ENCODE measurements around the gene SLC36A4.

Gene SLC36A4

GRCh38 chr11:93196816-93197379 is 893 bp downstream of the SLC36A4 start:
- H3K27ac ChIP-seq (ENCODE audit: poor library complexity, severe bottlenecking), result peak overlapping the region; percentile 58
- ATAC-seq (ENCODE audit: low read depth) (no peak), DNase-seq (ENCODE audit: low spot score) (no peak)

GRCh38 chr11:93194673-93195291 is 3.0 kb downstream of the SLC36A4 start:
- no peaks in the 10 kb centered on the region for H3K27me3 ChIP-seq (ENCODE audit: insufficient read depth, poor library complexity, severe bottlenecking)
- ATAC-seq (ENCODE audit: low read depth) (no peak), DNase-seq (ENCODE audit: low spot score) (no peak)
- no peaks in the 10 kb centered on the region for H3K36me3 ChIP-seq (ENCODE audit: low read depth)
- no peak for TF ChIP-seq CTCF (IDR thresholded peaks at IDR 0.05; ENCODE audit: poor library complexity, severe bottlenecking)
- H3K9me3 ChIP-seq (ENCODE audit: severe bottlenecking), result no peaks in the 10 kb centered on the region
- peaks cover 5% of the 10 kb centered on the region for H3K4me1 ChIP-seq (ENCODE audit: insufficient read depth, poor library complexity, severe bottlenecking)
- H3K4me3 ChIP-seq (ENCODE audit: severe bottlenecking), result no peak overlapping the region
- H3K27ac ChIP-seq (ENCODE audit: poor library complexity, severe bottlenecking), result no peak overlapping the region

More at GRCh38 chr11:93196816-93197379, 893 bp downstream of the SLC36A4 start:
- Histone ChIP-seq H3K4me3 (ENCODE audit: severe bottlenecking) (peak overlapping the region; percentile 77), H3K27me3 (ENCODE audit: insufficient read depth, poor library complexity, severe bottlenecking) (no peaks in the 10 kb centered on the region), H3K4me1 (ENCODE audit: insufficient read depth, poor library complexity, severe bottlenecking) (peaks cover 5% of the 10 kb centered on the region), H3K36me3 (ENCODE audit: low read depth) (no peaks in the 10 kb centered on the region), H3K9me3 (ENCODE audit: severe bottlenecking) (no peaks in the 10 kb centered on the region)
- TF ChIP-seq CTCF (IDR thresholded peaks at IDR 0.05; ENCODE audit: poor library complexity, severe bottlenecking), result peak; percentile 39

- no peak for DNase-seq (ENCODE audit: low spot score)
- Histone ChIP-seq H3K4me1 (ENCODE audit: insufficient read depth, poor library complexity, severe bottlenecking) (peaks cover 5% of the 10 kb centered on the region), H3K4me3 (ENCODE audit: severe bottlenecking) (no peak overlapping the region), H3K36me3 (ENCODE audit: low read depth) (no peaks in the 10 kb centered on the region), H3K27me3 (ENCODE audit: insufficient read depth, poor library complexity, severe bottlenecking) (no peaks in the 10 kb centered on the region), H3K27ac (ENCODE audit: poor library complexity, severe bottlenecking) (no peak overlapping the region), H3K9me3 (ENCODE audit: severe bottlenecking) (no peaks in the 10 kb centered on the region)
- no peak for ATAC-seq (ENCODE audit: low read depth)
- no peak for TF ChIP-seq CTCF (IDR thresholded peaks at IDR 0.05; ENCODE audit: poor library complexity, severe bottlenecking)
These were observed 4.1 kb downstream of the SLC36A4 start for GRCh38 chr11:93193731-93194130.

GRCh38 chr11:93192163-93192562 is 5.6 kb downstream of the SLC36A4 start:
- Histone ChIP-seq H3K27me3 (ENCODE audit: insufficient read depth, poor library complexity, severe bottlenecking) (no peaks in the 10 kb centered on the region), H3K36me3 (ENCODE audit: low read depth) (no peaks in the 10 kb centered on the region), H3K4me3 (ENCODE audit: severe bottlenecking) (no peak overlapping the region), H3K9me3 (ENCODE audit: severe bottlenecking) (no peaks in the 10 kb centered on the region), H3K27ac (ENCODE audit: poor library complexity, severe bottlenecking) (no peak overlapping the region), H3K4me1 (ENCODE audit: insufficient read depth, poor library complexity, severe bottlenecking) (peaks cover 5% of the 10 kb centered on the region)
- ATAC-seq (ENCODE audit: low read depth), result no peak
- DNase-seq (ENCODE audit: low spot score), result no peak
- TF ChIP-seq CTCF (IDR thresholded peaks at IDR 0.05; ENCODE audit: poor library complexity, severe bottlenecking), result no peak

- H3K4me3 ChIP-seq (ENCODE audit: severe bottlenecking), result no peak overlapping the region
- TF ChIP-seq CTCF (IDR thresholded peaks at IDR 0.05; ENCODE audit: poor library complexity, severe bottlenecking), result no peak
- H3K4me1 ChIP-seq (ENCODE audit: insufficient read depth, poor library complexity, severe bottlenecking), result peaks cover 5% of the 10 kb centered on the region
- peaks cover 4% of the 10 kb centered on the region; the same call in 1 of the 2 replicates for H3K36me3 ChIP-seq (ENCODE audit: low read depth)
- no peak overlapping the region for H3K27ac ChIP-seq (ENCODE audit: poor library complexity, severe bottlenecking)
- H3K27me3 ChIP-seq (ENCODE audit: insufficient read depth, poor library complexity, severe bottlenecking), result no peaks in the 10 kb centered on the region
- no peak for DNase-seq (ENCODE audit: low spot score)
- no peaks in the 10 kb centered on the region for H3K9me3 ChIP-seq (ENCODE audit: severe bottlenecking)
- no peak for ATAC-seq (ENCODE audit: low read depth)
These were observed 8.3 kb downstream of the SLC36A4 start for GRCh38 chr11:93189462-93189861.

Data from RWPE2 (cell line).